HG02798 (cell line): ENCODE measurements around the gene GLIS1.
"Not testable (repeated sequence)": the region's sequence is repeated elsewhere in the genome, so short reads cannot be mapped to it uniquely, and the experiment has no call there.

Source experiments
- ATAC-seq: cut with Tn5 transposase; IDR thresholded peaks from one replicate; pipeline ENCODE4 v1.9.1; 2021; ENCODE audit warnings: mild to moderate bottlenecking; ENCODE audit not compliant: unreplicated experiment, poor library complexity

Gene GLIS1

GRCh38 chr1:53557369-53557768 is 181.6 kb downstream of the GLIS1 start:
- no peak for ATAC-seq

GRCh38 chr1:53556657-53557227 is 182.2 kb downstream of the GLIS1 start:
- no peak for ATAC-seq

GRCh38 chr1:53555620-53556326 is 183.2 kb downstream of the GLIS1 start:
- not testable (repeated sequence) for ATAC-seq

DNA sequence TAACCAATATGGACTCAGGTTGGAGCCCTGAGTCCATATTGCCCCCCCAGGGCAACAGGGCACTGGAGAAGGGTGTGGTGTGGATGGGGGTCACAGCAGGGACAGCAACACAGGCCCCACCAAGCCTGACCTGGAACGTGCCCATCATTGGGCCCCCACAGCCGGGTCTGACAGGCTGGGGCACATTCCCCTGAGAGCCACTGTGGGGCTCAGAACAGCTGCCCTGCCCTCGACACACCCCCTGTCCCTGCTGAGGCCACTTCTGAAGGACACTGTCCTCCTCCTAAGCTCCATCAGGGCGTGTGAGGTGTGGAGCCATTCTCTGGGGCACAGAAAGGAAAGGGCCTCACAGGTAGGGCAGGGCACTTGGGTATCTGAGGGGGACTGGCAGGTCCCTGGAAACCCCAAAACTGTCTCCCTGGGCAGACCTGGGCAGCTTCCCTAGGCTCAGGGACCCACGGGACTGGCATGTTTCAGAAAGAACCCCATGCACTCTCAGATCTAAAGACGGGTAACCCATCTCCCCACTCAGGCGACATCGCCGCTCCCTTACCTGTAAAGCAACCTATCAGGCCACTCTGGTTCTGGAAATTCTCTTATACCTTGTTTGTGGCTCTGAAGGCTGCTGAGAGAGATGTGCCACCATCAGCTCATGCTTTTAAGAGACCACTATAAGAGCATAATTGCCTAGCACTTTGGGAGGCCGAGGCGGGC is 184.2 kb downstream of the GLIS1 start:
- no peak for ATAC-seq

DNA sequence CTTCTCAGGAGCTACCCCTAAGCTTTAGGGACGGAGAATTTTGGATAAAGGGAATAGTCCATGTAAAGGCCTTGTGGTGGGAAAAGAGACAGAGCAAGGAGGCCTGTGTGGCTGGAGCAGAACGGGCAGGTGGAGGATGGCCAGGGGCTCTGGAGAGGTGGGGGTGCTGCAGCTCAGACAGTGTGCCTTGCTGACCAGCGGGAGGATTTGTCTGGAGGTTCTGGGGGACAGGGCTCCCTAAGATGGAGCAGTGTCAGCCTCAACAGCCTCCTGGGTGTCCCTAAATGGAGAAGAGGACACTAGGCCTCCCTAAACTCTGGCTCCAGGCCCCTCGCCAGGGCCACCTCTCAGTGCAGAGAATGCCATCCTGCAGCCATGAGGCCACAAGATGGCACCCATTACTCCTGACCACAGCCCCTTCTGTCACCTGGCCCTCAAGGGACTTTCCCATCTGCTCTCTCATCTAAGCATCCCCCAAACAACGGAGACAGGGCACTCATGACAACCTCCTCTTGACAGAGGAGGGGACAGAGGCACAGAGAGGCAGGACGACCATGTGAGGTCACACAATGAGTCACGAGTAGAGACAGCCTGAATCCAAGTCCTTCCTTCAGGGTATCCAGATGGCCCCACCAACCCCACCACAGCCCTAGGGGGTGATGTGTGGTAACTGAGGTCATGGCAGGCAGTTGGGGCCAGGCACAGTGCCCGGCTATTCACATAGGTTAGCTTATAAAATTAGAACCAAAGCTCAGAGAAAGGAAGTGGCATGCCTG is 185.0 kb downstream of the GLIS1 start:
- ATAC-seq: no peak

- ATAC-seq: no peak
Measured at GRCh38 chr1:53552981-53553733, 185.8 kb downstream of the GLIS1 start.

- ATAC-seq: no peak
Measured at GRCh38 chr1:53552146-53552861, 186.7 kb downstream of the GLIS1 start.

DNA sequence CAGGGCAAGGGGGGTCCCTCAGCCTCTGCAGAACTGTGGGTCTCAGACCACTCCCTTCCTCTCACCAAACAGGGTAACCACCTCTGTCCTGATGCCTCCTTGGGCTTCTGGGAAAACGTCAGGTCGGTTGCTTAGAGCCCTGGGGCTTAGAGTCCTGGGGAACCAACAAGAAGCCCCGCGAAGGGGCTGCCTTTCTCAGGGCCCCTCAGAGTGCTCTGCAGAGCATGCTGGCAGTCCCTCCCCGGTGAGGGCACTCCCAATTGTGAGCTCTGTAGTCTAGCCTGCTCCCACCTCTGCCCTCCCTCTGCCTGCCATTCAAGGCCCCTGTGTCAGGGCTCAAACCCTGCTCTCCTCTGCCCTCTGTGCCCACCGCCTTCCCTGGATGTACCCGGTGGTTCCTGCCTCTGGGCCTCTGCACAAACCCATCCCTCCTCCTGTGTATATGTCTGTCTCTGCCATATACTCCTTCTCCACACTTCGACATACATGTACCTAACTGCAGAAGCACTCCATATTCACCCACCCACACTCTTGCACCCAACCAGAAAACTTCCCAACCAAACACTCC is 187.5 kb downstream of the GLIS1 start:
- no peak for ATAC-seq

DNA sequence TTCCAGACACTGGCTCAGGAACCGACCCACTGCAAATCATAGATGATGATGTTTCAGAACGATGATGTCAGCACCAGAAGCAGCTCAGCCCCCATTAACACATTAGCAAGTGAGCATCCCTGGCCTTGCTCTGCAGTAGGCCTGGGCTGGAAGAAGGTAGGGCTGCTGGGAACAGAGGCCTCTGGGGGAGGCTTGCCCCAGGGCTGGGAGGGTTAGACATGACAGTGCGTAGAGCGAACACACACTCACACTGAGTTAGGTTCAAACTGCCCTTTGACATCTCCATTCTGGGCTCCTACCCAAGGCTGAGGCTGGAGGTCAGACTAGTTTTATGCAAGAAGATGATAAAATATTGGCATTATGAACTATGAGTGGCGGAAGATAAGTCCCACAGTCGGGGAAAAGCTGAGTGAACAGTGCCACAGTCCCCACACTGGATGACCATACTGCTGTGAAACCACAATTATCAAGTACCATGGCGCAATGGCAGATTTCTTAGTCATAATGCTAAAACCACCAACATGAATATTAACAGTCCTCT is 188.7 kb downstream of the GLIS1 start:
- ATAC-seq: no peak

DNA sequence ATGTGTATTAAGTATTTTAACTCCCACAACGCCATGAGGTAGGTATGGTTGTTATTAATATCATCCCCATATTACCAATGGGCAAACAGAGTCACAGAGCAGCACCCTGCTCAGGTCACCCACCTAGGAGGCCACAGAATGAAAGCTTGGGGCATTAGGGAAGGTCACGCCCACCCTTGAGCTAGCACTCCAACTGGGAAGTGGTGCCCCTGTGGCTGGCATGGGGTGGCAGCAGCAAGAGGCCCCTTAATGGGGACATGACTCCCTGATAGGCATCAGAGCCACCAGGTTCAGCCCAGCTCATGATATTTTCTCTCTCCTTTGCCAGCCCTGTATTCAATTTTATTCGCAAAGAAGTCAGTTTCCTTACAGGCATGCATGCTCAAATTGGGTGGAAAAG is 189.2 kb downstream of the GLIS1 start:
- no peak for ATAC-seq

GRCh38 chr1:53549287-53549686 is 189.7 kb downstream of the GLIS1 start:
- no peak for ATAC-seq

DNA sequence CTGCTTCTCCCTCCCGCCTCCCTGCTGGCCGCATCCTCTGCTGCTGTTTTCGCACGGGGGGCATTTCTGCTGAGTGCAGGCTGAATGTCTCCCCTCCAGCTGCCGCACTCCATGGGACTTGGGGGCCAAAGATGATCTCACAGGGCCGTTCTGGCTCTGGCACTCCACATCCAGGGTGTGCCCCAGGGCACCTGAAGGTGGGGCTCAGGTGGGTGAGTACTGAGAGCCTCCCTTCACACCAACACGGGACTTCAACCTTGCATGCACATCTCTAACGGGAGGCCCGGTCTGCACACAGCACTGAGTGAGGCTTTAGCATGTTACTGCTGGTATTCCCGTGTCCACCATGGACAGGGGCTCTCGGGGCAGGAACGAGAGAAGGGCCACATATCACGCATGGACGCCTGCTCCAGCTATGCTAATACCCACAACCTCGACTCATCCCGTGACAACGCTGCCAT is 190.9 kb downstream of the GLIS1 start:
- ATAC-seq: no peak

DNA sequence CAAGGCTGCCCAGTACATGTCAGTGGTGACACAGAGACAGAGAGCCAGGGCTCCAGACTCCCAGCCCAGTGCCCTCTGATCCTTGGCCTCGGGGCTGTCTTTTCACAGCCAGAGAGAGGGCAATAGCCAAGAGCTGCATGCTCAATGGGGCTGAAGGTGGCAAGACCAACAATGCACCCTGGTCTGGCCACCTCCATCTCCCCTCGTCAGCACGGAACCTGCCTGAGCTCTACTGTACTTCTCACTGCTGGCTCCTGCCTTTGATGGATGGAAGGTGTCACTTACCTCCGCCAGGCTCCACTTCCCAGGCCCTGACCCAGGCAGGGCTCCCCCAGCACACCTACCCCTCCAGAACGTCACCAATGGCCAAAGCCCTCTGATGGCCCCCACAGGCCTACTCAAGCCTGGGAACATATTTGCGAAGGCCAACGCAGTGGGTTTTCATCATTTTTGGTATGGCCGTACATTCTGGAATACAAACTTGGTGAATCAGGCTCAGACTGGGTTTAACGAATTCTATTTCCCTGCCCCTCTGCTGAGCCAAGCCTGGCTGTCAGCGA is 191.7 kb downstream of the GLIS1 start:
- ATAC-seq: no peak

DNA sequence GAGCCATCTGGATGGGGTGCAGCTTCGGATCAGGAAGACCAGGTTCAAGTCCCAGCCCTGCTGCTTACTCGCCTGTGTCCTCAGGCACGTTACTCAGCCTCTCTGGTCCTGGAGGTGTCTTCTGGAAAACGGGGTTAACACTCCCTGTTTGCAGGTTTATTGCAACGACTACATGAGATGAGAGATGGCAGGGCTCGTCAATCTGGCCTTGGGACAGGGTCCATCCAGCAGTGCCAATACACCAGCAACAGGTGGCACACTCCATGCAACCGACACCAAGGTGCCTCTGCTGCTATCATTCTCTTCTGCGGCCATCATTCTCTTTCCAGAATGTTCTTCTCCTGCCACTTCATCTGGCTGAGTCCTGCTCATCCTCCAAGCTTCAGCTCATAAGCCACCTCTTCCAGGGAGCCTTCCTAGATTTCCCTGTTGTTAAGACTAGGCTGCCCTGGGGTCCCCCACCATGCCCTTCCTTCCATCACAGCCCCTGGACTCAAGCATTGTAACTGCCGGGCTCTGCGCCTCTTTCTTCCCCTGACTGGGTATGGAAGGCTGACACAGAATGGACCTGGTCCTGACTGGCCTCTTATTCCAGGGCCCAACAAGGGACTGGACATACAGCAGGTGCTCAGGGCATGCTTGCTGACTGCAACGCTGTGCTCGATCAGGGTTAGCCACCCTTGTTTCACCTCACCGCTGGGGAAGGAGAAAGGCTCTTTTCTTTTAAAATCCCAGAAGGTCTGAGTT is 192.4 kb downstream of the GLIS1 start:
- ATAC-seq: no peak

GRCh38 chr1:53545663-53546408 is 193.1 kb downstream of the GLIS1 start:
- ATAC-seq: no peak

- no peak for ATAC-seq
Measured at GRCh38 chr1:53544728-53545515, 194.0 kb downstream of the GLIS1 start.
